NCI-H1694 (cell line): ENCODE data around the gene MMP24OS.

Source experiments
- DNase-seq: peaks from one replicate; lab custom pipeline; 2025; lab: John Stamatoyannopoulos, UW

The MMP24OS gene

DNA sequence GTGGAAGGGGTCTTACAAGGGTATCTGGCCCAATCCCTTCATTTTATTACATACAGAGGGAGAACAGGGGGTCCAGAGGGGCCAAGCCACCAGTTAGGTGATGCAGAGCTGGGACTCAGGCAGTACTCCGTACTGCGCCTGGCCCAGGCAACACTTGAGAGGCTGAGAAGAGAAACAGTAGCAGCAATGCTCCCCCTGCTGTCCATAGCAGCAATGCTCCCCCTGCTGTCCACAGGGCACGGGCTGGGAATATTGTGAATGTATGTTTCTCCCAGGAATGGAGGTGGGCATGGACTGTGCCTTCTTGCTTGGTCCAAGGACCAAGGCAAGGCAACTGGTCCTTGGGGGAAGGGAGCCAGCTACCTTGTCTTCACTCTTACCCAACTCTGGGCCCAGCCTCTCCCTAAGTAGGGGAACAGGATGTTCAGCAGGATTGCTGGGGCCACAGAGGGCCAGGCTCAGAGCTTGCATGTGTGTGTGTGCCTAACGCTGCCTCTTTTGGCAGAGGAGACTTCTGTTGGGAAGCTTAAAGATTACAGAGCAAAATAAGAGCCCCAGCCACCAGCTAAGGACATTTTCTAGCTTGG is 29.1 kb upstream of the MMP24OS start:
- peak; percentile 56 for DNase-seq

DNA sequence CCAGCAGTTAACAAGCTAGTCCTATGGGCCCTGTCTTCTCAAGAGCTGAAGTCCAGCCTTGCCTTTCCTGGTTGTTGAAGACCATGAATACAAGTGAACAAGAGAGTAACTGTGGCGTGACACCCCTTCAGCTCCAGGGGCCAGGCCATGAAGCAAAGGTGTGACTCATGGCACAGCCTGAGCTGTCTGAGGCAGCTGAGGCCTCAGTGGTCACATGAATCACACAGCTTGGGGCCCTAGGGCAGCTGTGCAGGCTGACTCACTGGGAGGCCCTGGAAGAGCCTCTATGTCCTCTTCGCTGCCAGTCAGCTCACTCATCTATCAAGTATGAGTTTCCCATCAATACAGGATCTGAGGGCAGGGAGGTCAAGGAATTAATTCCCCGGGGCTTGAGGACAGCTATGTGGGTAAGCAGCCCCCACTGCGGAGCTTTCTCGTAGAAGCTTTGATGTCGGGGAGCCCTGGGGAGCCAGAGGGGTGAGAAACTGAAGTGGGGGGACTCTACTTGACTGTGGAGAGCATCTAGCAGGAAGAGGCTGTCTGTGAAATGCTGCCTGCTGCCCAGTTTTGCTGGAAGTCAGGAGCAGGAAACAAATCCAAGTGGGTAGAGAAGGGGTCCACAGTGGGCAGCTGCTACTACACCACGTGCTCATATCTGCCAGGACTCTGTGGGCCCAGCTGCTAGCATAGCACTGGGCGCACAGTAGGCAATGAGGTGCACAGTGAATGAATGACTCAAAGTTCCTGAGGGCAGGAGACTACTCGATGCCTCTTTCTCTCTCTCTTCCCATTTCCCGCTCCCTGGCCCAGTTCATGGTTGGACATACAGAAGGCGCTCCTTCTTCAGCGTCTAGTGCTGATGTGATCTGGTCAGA is 28.0 kb upstream of the MMP24OS start:
- DNase-seq: no peak

DNA sequence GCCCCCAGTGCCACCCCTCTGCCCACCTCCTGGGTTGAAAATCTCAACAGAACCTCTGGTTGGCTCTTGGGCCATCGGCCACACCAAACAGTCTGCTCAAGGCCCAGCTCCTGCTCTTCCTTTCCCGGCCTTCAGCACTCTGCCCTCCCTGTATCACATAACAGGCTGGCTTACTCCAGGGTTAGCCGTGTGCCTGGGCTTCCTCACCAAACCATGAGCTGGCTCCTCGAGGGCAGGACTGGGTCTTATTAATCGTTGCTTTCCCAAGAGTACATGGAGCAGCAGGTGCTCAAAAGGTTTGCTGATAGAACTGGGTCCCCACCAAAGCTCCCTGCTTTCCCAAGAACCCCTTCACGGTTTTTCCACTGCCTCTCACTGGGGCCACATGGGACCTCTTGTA is 27.0 kb upstream of the MMP24OS start:
- DNase-seq: no peak

DNA sequence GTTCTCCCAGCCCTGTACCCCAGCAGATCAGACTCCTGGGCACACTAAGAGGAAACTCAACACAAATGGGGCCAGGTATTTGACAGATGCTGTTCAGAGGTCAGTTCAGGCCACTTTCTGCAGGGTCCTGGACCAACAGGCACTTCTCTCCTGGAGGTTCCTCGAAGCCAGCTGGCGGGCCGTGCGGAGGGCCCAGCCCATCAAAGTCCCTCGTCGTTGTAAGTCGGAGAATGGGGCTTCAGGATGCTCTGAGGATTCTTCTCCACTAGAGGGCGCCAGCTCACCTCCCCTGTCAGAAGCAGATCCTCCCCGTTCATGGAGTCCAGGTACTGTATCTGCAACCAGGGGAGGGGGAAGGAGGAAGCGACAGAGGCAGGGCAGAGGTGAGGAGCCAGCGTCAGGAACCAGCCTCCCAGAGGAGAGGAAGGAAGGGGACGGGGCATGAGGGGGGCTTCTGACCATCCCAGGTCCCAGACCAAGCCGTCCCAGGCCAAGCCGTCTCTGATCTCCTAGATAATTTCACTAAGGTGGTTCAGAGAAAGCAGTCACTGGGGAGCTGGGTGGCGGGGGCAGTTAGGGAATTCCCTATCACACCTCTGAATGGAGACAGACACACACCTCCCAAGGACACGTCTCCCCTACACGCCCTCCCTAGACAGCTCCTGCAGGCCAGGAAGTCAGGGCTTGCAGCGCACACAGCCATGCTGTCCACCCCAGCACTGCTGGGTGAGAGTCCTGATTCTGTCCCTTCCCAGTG is 26.0 kb upstream of the MMP24OS start:
- DNase-seq: peak; percentile 84

DNA sequence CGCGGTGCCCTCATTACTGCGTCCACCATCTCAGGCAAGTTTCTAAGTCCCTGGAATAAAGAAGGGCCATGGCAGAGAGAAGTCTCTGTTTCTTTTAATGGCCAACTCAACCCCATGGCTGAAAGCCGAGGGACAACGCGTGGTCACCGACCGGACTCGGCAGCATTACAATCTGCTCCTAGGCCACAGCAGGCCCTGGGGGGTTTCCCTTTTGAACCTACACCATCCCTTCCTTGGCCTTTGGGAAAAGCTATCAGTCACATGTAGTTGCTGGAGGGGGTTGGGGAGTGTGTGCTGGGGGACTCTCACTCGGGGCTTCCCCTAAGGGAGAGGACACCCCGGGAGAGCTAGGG is 25.4 kb upstream of the MMP24OS start:
- DNase-seq: no peak

DNA sequence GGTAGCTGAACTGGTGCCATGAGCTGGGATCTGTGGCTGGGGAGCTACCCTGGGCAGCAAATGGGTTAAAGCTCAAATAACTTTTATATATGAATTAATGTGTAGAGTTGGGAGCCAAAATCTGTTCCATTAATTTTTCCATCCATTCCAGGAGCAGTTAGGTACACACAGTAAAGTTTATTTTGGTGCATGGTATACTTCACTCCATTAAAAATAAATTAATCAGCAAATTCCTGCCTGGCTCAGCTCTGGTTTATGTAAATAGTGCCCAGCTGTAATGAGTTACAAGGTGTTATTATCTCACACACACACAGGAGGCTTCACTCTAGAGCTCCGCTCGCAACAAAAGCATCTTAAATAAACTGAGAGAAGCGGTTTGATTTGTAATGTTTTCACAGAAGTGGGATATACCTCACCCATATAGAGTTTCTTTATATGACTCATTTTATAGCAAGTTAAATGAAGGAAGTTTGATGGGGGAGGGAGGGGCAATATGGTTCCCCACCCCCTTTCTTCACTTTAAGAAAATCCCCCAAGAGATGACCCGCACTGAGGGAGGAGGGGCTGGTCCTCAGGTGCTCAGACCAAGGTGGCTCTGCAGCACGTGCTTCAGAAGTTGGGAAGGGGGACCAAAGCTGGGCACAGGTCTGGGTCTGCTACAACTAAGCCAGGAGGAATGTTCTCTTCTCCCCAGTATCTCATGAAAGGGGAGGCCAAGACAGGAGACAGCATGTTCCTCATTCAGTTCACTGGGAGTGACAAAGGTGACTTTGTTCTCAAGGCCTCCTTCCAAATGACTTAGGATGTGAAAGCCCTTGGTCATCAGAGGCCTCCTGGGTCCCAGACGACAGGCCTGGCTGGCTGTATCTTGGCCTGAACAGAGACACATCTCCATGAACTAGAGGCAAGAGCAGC is 24.8 kb upstream of the MMP24OS start:
- DNase-seq: no peak

DNA sequence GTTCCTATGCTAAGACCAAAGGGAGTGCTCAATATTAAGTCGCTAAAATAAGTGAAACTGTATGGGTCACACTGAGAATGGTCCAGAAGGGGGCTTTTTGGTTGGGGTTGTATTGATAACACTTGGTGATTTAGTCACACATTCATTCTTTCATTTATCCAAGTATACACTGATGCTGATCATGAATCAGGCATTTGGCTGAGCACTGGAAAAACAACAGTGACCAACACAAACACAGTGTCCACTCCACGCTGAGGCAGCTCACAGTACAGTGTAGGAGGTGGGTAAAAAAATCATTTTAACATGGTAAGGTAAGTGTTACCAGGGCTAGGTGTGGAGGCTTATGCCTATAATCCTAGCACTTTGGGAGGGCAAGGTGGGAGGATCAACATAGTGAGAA is 23.5 kb upstream of the MMP24OS start:
- no peak for DNase-seq

DNA sequence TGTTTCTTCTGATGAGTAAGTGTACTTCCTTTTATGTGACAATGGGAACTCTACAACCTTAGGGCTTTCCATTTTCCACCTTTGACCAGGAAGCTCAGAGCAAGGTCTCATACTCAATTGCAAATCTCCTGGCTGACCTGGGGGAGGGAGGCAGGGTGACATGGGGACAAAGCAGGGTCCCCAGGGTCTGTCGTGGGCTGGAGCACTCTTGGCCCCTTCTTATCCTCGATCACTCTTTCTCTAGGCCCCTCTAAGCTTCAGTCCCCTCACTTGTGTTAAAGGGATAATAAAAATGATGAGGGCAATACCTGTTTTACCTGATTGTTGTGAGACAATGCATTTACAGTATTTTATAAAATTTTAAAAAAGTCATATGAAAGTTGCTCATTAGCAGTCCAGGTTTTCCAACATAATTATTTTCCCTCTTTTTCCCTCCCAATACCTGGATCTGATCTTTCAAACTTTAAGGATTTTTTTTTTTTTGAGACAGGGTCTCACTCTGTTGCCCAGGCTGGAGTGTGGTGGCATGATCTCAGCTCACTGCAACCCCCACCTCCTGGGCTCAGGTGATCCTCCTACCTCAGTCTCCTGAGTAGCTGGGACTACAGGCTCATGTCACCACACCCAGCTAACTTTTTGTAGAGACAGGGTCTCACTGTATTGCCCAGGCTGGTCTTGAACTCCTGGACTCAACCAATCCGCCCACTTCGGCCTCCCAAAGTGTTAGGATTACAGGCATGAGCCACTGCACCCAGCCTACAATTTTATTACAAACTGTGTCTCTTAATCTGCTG is 22.7 kb upstream of the MMP24OS start:
- DNase-seq: no peak

DNA sequence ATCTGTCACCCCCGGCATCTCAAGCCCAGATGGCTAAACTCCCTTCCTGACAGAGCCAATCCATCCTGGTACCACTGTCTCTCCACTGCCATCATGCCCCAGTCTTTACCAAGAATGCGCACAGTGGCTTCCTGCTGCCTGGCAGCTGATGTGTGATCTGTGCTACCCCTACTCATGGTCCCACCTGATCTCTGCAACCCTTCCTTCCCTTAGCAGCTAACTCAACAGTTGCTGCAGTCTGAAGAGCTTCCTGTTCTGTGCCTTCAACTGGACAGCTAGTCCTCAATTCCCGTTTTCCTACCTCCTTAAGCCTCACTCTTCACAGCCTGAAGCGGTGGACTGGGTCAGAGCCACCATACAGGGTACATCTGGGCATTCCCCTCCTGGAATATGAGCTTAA is 21.9 kb upstream of the MMP24OS start:
- no peak for DNase-seq

DNA sequence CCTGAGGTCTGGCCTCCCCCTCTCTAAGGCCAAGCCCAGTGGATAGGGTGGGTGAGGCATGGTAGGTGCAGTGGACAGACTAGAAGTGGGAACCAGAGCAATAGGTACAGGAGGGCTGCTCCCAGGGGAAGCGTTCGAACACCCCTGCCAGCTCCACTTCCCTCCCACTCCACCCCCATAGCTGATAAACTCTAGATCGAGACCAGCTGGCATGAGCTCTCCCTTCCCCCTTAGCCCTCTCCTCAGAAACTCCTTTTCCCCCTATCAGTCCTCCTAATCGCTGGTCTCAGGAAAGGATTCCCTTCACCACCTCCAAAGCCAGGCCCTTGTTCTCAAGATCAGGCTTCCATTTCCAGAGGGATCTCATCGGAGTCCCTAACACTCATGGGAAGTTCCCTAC is 20.3 kb upstream of the MMP24OS start:
- no peak for DNase-seq

DNA sequence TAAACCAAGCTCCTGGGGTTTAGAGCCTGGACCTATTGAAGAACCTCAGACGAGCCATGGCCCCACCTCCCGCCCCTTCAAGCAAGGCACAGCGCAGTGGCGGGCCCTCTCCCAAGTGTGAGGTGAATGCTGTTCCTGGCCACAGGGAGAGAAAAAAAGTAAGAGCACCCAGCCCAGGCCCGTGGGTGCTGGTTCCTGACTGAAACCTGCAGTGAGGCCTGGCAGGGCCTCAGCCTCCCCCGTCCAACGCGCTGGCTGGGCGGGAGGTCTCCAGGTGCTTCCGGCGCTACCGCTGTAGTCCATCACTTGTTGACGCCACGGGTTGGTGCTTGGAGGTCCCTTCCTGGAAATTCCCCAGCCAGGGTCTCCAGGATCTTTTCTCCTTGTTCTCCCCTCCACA is 19.8 kb upstream of the MMP24OS start:
- DNase-seq: no peak

DNA sequence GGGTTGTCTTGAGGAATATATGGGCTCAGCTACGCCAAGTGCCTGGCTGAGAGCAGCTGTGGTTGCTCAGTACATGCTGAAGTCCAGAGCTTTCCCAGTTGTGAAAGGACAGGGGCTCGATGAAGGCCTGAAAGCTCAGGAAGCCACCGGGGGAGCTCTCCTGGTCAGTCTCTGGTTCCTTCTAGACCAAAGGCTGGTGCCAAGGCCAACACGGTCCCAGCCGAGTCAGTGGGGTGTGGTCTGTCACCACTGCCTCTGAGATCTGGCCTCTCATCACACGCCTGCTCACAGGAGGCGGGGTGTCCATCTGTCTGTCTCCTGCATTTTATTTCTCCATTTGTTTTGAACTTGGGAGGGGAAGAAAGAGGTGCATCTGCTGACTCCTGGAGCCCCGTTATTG is 19.2 kb upstream of the MMP24OS start:
- no peak for DNase-seq

DNA sequence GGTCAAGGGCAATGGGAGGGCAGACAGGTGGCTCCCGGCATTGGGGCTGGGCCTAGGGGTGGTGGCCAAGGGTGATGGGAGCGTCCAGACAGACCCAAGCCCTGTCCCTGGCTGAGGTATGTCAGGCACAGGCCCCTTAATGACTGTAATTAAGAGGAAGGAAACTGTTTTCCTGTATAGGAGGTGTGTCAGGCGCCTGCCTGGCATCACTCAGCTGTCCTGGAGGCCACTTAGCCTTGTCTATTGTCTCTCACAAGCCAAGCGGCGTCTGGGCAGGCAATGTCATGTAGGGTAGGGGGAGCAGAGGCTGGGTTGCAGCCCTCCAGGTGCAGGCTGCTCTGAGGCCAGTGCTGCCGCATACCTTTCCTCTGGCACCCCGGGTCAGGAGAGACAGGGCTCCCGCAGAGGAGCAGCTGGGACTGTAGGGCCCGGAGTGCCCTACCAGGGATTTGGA is 18.2 kb upstream of the MMP24OS start:
- no peak for DNase-seq

DNA sequence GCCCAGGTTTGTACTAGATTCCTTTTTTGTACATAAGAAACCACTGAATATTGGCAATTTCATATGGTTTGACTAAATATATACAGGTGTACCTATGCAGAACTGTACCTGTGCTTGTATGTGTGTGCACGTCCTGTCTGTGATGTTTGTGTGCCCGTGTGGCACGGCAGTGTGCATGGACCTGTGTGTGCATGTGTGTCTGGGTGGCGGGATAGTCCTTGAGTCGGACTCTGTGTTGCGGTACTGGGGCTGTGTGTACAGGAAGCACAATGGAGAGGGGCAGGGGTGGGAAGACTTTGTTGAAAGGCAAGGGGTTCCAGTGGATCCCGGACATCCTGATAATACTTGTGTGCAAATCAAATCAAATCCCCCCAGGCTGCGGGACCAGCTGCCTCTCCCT is 17.8 kb upstream of the MMP24OS start:
- no peak for DNase-seq

DNA sequence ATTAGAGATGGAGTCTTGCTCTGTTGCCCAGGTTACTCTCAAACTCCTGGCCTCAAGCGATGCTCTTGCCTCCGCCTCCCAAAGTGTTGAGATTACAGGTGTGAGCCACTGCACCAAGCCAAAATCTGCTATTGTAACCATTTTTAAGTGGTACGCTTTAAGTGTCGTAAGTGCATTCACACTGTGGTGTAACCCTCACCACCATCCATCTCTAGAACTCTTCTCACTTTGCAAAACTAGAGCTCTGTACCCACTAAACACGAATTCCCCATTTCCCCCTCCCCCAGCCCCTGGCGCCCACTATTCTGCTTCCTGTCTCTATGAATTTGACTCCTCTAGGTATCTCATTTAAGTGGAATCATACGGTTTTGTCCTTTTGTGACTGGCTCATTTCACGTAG is 17.1 kb upstream of the MMP24OS start:
- no peak for DNase-seq

DNA sequence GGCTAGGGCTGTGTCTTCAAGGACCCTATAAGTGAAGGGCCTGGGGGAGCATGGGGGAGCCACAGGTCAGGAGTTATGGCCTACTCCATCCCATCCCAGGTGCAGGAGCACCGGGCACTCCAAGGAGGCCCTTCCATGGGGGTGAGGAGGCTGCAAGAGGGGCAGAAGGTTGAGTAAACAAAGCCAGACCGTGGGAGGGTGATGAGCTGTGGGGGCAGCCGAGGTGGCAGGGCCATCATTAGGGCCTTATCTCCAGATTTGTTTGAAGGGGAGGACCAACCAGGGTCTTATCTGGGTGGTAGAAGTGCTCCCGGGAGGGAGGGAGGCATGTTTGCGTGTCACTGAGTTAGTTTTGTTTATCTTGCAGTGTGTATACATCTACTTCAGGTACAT is 16.4 kb upstream of the MMP24OS start:
- DNase-seq: no peak

DNA sequence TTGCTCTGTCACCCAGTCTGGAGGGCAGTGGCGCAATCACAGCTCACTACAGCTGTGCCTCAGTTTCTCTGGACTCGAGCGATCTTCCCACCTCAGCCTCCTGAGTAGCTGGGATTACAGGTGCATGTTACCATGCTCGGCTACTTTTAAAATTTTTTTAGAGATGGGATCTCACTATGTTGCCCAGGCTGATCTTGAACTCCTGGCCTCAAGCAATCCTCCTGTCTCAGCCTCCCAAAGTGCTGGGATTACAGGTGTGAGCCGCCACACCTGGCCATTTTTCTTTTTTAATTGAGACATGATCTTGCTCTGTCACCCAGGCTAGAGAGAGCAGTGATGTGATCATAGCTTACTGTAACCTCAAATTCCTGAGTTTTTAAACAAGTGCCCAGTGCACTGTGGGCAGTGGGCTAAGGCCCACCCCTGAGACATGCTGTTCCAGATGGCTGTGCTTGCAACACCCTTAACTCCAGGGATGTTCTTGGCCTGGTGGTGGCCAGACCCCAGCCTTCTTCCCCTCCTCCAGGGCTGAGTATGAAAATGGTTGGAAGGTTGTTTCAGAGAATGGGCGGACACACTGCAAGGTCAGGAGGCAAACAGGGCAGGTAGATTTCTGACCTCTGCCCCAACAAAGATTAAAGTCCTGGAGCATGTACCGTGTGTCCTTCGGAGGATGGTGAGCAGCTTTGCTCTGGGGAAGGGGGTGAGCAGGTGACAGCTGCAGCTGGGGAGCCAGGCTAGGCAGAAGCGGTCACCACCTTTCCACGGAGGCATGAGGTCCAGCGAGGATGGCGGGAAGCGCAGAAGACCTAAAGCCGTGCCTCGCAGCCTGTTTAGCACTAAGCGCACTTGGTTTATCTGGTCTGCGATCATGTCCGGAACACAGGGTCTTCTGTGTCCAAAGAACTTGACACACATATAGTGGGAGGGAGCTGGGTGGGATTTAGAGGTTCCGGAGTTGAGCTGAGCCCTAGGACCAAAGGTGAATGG is 15.7 kb upstream of the MMP24OS start:
- DNase-seq: no peak

DNA sequence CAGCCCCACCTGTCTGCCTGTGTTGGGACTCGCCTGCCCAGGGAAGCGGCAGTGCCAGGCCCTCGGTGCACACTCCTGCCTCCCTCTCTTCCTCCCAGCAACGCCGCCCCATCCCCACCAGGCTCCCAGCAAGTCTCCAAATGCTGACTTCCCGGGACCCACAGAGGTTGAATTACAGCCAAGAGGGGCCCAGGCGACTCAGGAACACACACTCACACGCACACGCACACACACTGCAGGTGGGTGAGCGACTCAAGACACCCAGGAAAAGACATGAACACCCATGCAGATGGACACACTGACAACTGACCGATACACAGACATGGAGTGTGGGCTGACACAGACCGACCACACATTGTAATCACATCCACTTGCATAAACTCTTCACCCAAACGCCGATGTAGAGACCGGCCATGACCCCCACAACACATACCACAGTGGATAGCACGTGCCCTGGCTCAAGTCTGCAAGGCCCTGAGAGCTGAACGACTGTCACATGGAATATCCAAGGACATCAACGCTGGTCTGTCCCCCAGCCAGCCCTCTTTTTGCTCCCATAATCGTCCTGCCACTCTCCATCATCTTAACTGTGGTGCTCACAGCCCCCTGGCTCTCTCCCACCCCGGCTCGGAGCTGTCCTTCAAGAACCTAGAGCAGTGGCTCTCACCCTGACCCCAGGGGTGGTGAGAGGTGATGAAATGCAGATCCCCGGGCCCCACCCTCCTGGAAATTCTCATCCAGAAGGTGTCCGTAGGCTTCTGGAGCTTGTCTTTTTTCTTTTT is 14.8 kb upstream of the MMP24OS start:
- DNase-seq: no peak
